Mammary epithelial cell (primary cell): ENCODE measurements around the gene SYTL1.

ENCODE experiments used
- EZH2 ChIP-seq: IDR thresholded peaks from 2 replicates; pipeline ENCODE4 v1.6.1; 2012; ENCODE audit warnings: low read length, inconsistent platforms, borderline replicate concordance
- TF ChIP-seq, protein P1 (sequence below), 2 donors: IDR thresholded peaks in 1 of 2; conservative IDR thresholded peaks in 1 of 2; 2 replicates each; pipeline ENCODE4 v1.5.1; 2011 to 2012; ENCODE audit warnings: inconsistent platforms in 2 of 2, low read length in 2 of 2, mild to moderate bottlenecking in 2 of 2, control low read depth in 1 of 2, low read depth in 1 of 2; ENCODE audit not compliant: insufficient read depth in 1 of 2; ENCODE audit errors: extremely low read depth in 1 of 2

DNA sequence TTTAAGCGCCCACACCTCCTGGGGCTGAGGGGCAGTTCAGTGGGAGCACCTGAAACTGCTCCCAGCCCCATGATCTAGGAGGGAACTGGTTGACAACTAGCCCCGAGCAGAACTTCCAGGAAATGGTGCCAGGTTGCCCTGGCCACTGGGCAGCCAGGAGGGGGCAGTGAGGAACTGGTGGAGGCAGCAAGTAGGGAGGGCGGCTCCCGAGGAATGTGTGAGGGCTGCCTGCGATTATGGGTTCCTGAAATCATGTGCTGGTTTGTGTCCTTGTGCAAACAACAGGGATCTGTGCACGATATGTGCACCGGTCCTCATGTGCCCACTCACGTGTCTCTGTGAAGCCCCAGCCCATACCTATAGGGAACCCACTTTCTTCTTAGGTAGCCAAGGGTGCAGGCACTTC is 60.5 kb downstream of the SYTL1 start:
- TF ChIP-seq, protein P1, sequence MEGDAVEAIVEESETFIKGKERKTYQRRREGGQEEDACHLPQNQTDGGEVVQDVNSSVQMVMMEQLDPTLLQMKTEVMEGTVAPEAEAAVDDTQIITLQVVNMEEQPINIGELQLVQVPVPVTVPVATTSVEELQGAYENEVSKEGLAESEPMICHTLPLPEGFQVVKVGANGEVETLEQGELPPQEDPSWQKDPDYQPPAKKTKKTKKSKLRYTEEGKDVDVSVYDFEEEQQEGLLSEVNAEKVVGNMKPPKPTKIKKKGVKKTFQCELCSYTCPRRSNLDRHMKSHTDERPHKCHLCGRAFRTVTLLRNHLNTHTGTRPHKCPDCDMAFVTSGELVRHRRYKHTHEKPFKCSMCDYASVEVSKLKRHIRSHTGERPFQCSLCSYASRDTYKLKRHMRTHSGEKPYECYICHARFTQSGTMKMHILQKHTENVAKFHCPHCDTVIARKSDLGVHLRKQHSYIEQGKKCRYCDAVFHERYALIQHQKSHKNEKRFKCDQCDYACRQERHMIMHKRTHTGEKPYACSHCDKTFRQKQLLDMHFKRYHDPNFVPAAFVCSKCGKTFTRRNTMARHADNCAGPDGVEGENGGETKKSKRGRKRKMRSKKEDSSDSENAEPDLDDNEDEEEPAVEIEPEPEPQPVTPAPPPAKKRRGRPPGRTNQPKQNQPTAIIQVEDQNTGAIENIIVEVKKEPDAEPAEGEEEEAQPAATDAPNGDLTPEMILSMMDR (conservative IDR thresholded peaks at IDR 0.05 in 1 of 2, IDR thresholded peaks at IDR 0.05 in 1 of 2; ENCODE audit: extremely low read depth in 1 of 2, insufficient read depth in 1 of 2, low read depth in 1 of 2, low read length in 2 of 2) = peak; percentile 65 to 76
- no peak for TF ChIP-seq EZH2
